Middle frontal gyrus (tissue), 1 donor: Measurements from ENCODE around the gene PIGZ.

Experiments used
- DNase-seq: peaks from one replicate; pipeline ENCODE4 v3.0.0-alpha.2; 2015; ENCODE audit warnings: low spot score; ENCODE audit errors: extremely low spot score

PIGZ gene

GRCh38 chr3:197001972-197002700 is 33.5 kb upstream of the PIGZ start:
- DNase-seq = peak; percentile 22

- DNase-seq = no peak
Measured at GRCh38 chr3:197001106-197001971, 32.7 kb upstream of the PIGZ start.

- no peak for DNase-seq
Measured at GRCh38 chr3:197000211-197000610, 31.6 kb upstream of the PIGZ start.

GRCh38 chr3:196998966-196999760 is 30.5 kb upstream of the PIGZ start:
- no peak for DNase-seq

GRCh38 chr3:196997311-196997710 is 28.7 kb upstream of the PIGZ start:
- DNase-seq = no peak

- no peak for DNase-seq
Measured at GRCh38 chr3:196996454-196997265, 28.0 kb upstream of the PIGZ start.

GRCh38 chr3:196995646-196996355 is 27.2 kb upstream of the PIGZ start:
- DNase-seq = peak; percentile 55

GRCh38 chr3:196995027-196995426 is 26.4 kb upstream of the PIGZ start:
- DNase-seq = no peak

- DNase-seq = no peak
Measured at GRCh38 chr3:196994056-196994455, 25.4 kb upstream of the PIGZ start.

- no peak for DNase-seq
Measured at GRCh38 chr3:196992461-196993065, 23.9 kb upstream of the PIGZ start.

GRCh38 chr3:196991581-196992460 is 23.2 kb upstream of the PIGZ start:
- no peak for DNase-seq

GRCh38 chr3:196990601-196991007 is 22.0 kb upstream of the PIGZ start:
- no peak for DNase-seq

GRCh38 chr3:196989721-196990262 is 21.2 kb upstream of the PIGZ start:
- DNase-seq = no peak

GRCh38 chr3:196988241-196989029 is 19.8 kb upstream of the PIGZ start:
- DNase-seq = no peak

GRCh38 chr3:196987022-196987421 is 18.4 kb upstream of the PIGZ start:
- no peak for DNase-seq

GRCh38 chr3:196985954-196986885 is 17.6 kb upstream of the PIGZ start:
- no peak for DNase-seq

- DNase-seq = no peak
Measured at GRCh38 chr3:196985298-196985697, 16.7 kb upstream of the PIGZ start.
